ENCODE results near the gene DHX34.
"Not testable (repeated sequence)": the region's sequence is repeated elsewhere in the genome, so short reads cannot be mapped to it uniquely, and the experiment has no call there.

The DHX34 gene

GRCh38 chr19:47331490-47331889, 17.6 kb upstream of the DHX34 start:
- H3K9ac ChIP-seq (ENCODE audit: low read depth, low read length): no peak overlapping the region
- no peak overlapping the region for H3K27ac ChIP-seq (ENCODE audit: low read length)
- H3K4me3 ChIP-seq (ENCODE audit: low read length): no peak overlapping the region
- no peaks in the 10 kb centered on the region for H3K27me3 ChIP-seq (ENCODE audit: insufficient read depth, low read length)
- no peaks in the 10 kb centered on the region for H3K36me3 ChIP-seq (ENCODE audit: insufficient read depth, low read depth, low read length)
- no peaks in the 10 kb centered on the region for H3K4me1 ChIP-seq (ENCODE audit: insufficient read depth, low read length)
- H3K9me3 ChIP-seq (ENCODE audit: insufficient read depth, low read depth, low read length): no peaks in the 10 kb centered on the region

- H3K4me1 ChIP-seq (ENCODE audit: insufficient read depth, low read length): no peaks in the 10 kb centered on the region
- no peaks in the 10 kb centered on the region for H3K9me3 ChIP-seq (ENCODE audit: insufficient read depth, low read depth, low read length)
- no peak within 1 kb of the TSS for H3K27ac ChIP-seq (ENCODE audit: low read length)
- H3K4me3 ChIP-seq (ENCODE audit: low read length): no peak within 1 kb of the TSS
- no peak within 1 kb of the TSS for H3K9ac ChIP-seq (ENCODE audit: low read depth, low read length)
- H3K27me3 ChIP-seq (ENCODE audit: insufficient read depth, low read length): no peaks in the 10 kb centered on the region
- H3K36me3 ChIP-seq (ENCODE audit: insufficient read depth, low read depth, low read length): no peaks in the 10 kb centered on the region
Measured at GRCh38 chr19:47331931-47332547, 17.1 kb upstream of the DHX34 start, which contains the start of gene C5AR2. C5AR2 (plus strand) TSS chr19:47332175; CDS start chr19:47340800, 8,625 bp downstream.

- H3K4me1 ChIP-seq (ENCODE audit: insufficient read depth, low read length); H3K4me3 ChIP-seq (ENCODE audit: low read length); H3K36me3 ChIP-seq (ENCODE audit: insufficient read depth, low read depth, low read length); H3K9me3 ChIP-seq (ENCODE audit: insufficient read depth, low read depth, low read length); H3K27me3 ChIP-seq (ENCODE audit: insufficient read depth, low read length); H3K27ac ChIP-seq (ENCODE audit: low read length); H3K9ac ChIP-seq (ENCODE audit: low read depth, low read length): not testable (repeated sequence)
Measured at GRCh38 chr19:47336765-47337718, 12.1 kb upstream of the DHX34 start.

GRCh38 chr19:47339196-47339880, 9.8 kb upstream of the DHX34 start:
- Histone ChIP-seq H3K4me1 (ENCODE audit: insufficient read depth, low read length) (no peaks in the 10 kb centered on the region), H3K27ac (ENCODE audit: low read length) (no peak overlapping the region), H3K27me3 (ENCODE audit: insufficient read depth, low read length) (no peaks in the 10 kb centered on the region), H3K4me3 (ENCODE audit: low read length) (no peak overlapping the region), H3K9ac (ENCODE audit: low read depth, low read length) (no peak overlapping the region), H3K9me3 (ENCODE audit: insufficient read depth, low read depth, low read length) (no peaks in the 10 kb centered on the region), H3K36me3 (ENCODE audit: insufficient read depth, low read depth, low read length) (no peaks in the 10 kb centered on the region)

- no peak overlapping the region for H3K4me3 ChIP-seq (ENCODE audit: low read length)
- no peaks in the 10 kb centered on the region for H3K4me1 ChIP-seq (ENCODE audit: insufficient read depth, low read length)
- no peak overlapping the region for H3K9ac ChIP-seq (ENCODE audit: low read depth, low read length)
- no peaks in the 10 kb centered on the region for H3K27me3 ChIP-seq (ENCODE audit: insufficient read depth, low read length)
- no peak overlapping the region for H3K27ac ChIP-seq (ENCODE audit: low read length)
- H3K36me3 ChIP-seq (ENCODE audit: insufficient read depth, low read depth, low read length): no peaks in the 10 kb centered on the region
- no peaks in the 10 kb centered on the region for H3K9me3 ChIP-seq (ENCODE audit: insufficient read depth, low read depth, low read length)
Measured at GRCh38 chr19:47340477-47341208, 8.5 kb upstream of the DHX34 start.

GRCh38 chr19:47341734-47342133, 7.4 kb upstream of the DHX34 start:
- Histone ChIP-seq H3K4me1 (ENCODE audit: insufficient read depth, low read length) (no peaks in the 10 kb centered on the region), H3K27me3 (ENCODE audit: insufficient read depth, low read length) (no peaks in the 10 kb centered on the region), H3K27ac (ENCODE audit: low read length) (no peak overlapping the region), H3K9ac (ENCODE audit: low read depth, low read length) (no peak overlapping the region), H3K36me3 (ENCODE audit: insufficient read depth, low read depth, low read length) (no peaks in the 10 kb centered on the region), H3K9me3 (ENCODE audit: insufficient read depth, low read depth, low read length) (no peaks in the 10 kb centered on the region), H3K4me3 (ENCODE audit: low read length) (no peak overlapping the region)

GRCh38 chr19:47343194-47343802, 5.8 kb upstream of the DHX34 start:
- Histone ChIP-seq H3K9ac (ENCODE audit: low read depth, low read length) (no peak overlapping the region), H3K27me3 (ENCODE audit: insufficient read depth, low read length) (peaks cover 3% of the 10 kb centered on the region; the same call in 1 of the 2 replicates), H3K36me3 (ENCODE audit: insufficient read depth, low read depth, low read length) (no peaks in the 10 kb centered on the region), H3K27ac (ENCODE audit: low read length) (no peak overlapping the region), H3K4me1 (ENCODE audit: insufficient read depth, low read length) (no peaks in the 10 kb centered on the region), H3K4me3 (ENCODE audit: low read length) (no peak overlapping the region), H3K9me3 (ENCODE audit: insufficient read depth, low read depth, low read length) (no peaks in the 10 kb centered on the region)

GRCh38 chr19:47344425-47344824, 4.7 kb upstream of the DHX34 start:
- H3K4me3 ChIP-seq (ENCODE audit: low read length): no peak overlapping the region
- H3K27ac ChIP-seq (ENCODE audit: low read length): no peak overlapping the region
- H3K4me1 ChIP-seq (ENCODE audit: insufficient read depth, low read length): no peaks in the 10 kb centered on the region
- peaks cover 7% of the 10 kb centered on the region; the same call in 1 of the 2 replicates for H3K27me3 ChIP-seq (ENCODE audit: insufficient read depth, low read length)
- H3K9me3 ChIP-seq (ENCODE audit: insufficient read depth, low read depth, low read length): no peaks in the 10 kb centered on the region
- no peak overlapping the region for H3K9ac ChIP-seq (ENCODE audit: low read depth, low read length)
- no peaks in the 10 kb centered on the region for H3K36me3 ChIP-seq (ENCODE audit: insufficient read depth, low read depth, low read length)

- H3K36me3 ChIP-seq (ENCODE audit: insufficient read depth, low read depth, low read length); H3K9ac ChIP-seq (ENCODE audit: low read depth, low read length); H3K27ac ChIP-seq (ENCODE audit: low read length); H3K27me3 ChIP-seq (ENCODE audit: insufficient read depth, low read length); H3K4me1 ChIP-seq (ENCODE audit: insufficient read depth, low read length); H3K4me3 ChIP-seq (ENCODE audit: low read length); H3K9me3 ChIP-seq (ENCODE audit: insufficient read depth, low read depth, low read length): not testable (repeated sequence)
Measured at GRCh38 chr19:47346024-47346423, 3.1 kb upstream of the DHX34 start.

GRCh38 chr19:47350630-47351029, 1.5 kb downstream of the DHX34 start:
- Histone ChIP-seq H3K9ac (ENCODE audit: low read depth, low read length) (no peak overlapping the region), H3K27ac (ENCODE audit: low read length) (no peak overlapping the region), H3K4me3 (ENCODE audit: low read length) (no peak overlapping the region), H3K4me1 (ENCODE audit: insufficient read depth, low read length) (peaks cover 4% of the 10 kb centered on the region; the same call in 1 of the 2 replicates), H3K36me3 (ENCODE audit: insufficient read depth, low read depth, low read length) (peaks cover 38% of the 10 kb centered on the region), H3K27me3 (ENCODE audit: insufficient read depth, low read length) (peaks cover 7% of the 10 kb centered on the region; the same call in 1 of the 2 replicates), H3K9me3 (ENCODE audit: insufficient read depth, low read depth, low read length) (no peaks in the 10 kb centered on the region)

- no peaks in the 10 kb centered on the region for H3K9me3 ChIP-seq (ENCODE audit: insufficient read depth, low read depth, low read length)
- H3K4me1 ChIP-seq (ENCODE audit: insufficient read depth, low read length): peaks cover 4% of the 10 kb centered on the region; the same call in 1 of the 2 replicates
- peaks cover 7% of the 10 kb centered on the region; the same call in 1 of the 2 replicates for H3K27me3 ChIP-seq (ENCODE audit: insufficient read depth, low read length)
- H3K9ac ChIP-seq (ENCODE audit: low read depth, low read length): peak overlapping the region; percentile 51; the same call in 1 of the 2 replicates
- peaks cover 46% of the 10 kb centered on the region for H3K36me3 ChIP-seq (ENCODE audit: insufficient read depth, low read depth, low read length)
- no peak overlapping the region for H3K27ac ChIP-seq (ENCODE audit: low read length)
- peak overlapping the region; percentile 0 for H3K4me3 ChIP-seq (ENCODE audit: low read length)
Measured at GRCh38 chr19:47351548-47351947, 2.4 kb downstream of the DHX34 start.

Measured in iPS-20b (cell line).